Body of pancreas (tissue), 4 donors: ENCODE data around the gene PCDHB1. TPM values are rescaled to one million over a fixed set of nuclear protein-coding genes. Genes with fewer than 3 reads are reported as not detected.

Experiments
- ATAC-seq: fragments of 150-250 bp; one replicate; pipeline ENCODE4 v1.9.1; 2016
- DNase-seq, 4 donors: peaks; one replicate each; pipeline ENCODE4 v3.0.0-alpha.2; 2019
- H3K27ac ChIP-seq, 4 donors: fragments of 200-600 bp; sonication (generic); 1 replicate in 3 of 4; 2 replicates in 1 of 4; pipeline versions ENCODE4 v1.5.1 to v1.6.1; 2016 to 2019; ENCODE audit warnings: mild to moderate bottlenecking in 1 of 4, mixed read lengths in 1 of 4, moderate library complexity in 1 of 4
- H3K27me3 ChIP-seq, 2 donors: fragments of 200-600 bp; sonication (generic); one replicate each; pipeline ENCODE4 v1.6.0; 2016; ENCODE audit warnings: mild to moderate bottlenecking in 1 of 2
- H3K36me3 ChIP-seq, 2 donors: fragments of 200-600 bp; sonication (generic); replicated peaks in 1 of 2; 2 replicates each; pipeline ENCODE4 v1.5.1; 2016; ENCODE audit warnings: low read depth in 2 of 2; ENCODE audit not compliant: insufficient read depth in 1 of 2
- H3K4me1 ChIP-seq: fragments of 200-600 bp; sonication (generic); one replicate; pipeline ENCODE4 v1.6.0; 2016
- H3K4me3 ChIP-seq, 2 donors: fragments of 200-600 bp; sonication (generic); 1 replicate in 1 of 2; 2 replicates in 1 of 2; pipeline ENCODE4 v1.5.1; 2016 to 2019
- H3K9me3 ChIP-seq, 3 donors: fragments of 200-600 bp; sonication (generic); 1 replicate in 2 of 3; 2 replicates in 1 of 3; pipeline ENCODE4 v1.5.1; 2016
- CTCF ChIP-seq, 7 experiments: fragments of 450-650 bp in 4 of 7; fragments of 200-600 bp in 3 of 7; sonication (generic) in 3 of 7; IDR thresholded peaks; one replicate each; pipeline ENCODE4 v1.5.1; 2016 to 2019; ENCODE audit warnings: antibody characterized with exemption in 7 of 7
- POLR2A ChIP-seq, 3 donors: fragments of 450-650 bp; IDR thresholded peaks; one replicate each; pipeline ENCODE4 v1.6.1; 2016; ENCODE audit warnings: antibody characterized with exemption in 3 of 3, mild to moderate bottlenecking in 2 of 3
- WGBS, 2 donors: methylation state at CpG; one replicate each; pipeline ENCODE4 v1.1.5; 2017; 5-methylcytosine and 5-hydroxymethylcytosine counted together
- intact Hi-C: fragments of 100-400 bp; cut with DNase I; formaldehyde crosslinking; loops from one replicate; pipeline ENCODE4 v1.15.1; 2023
- total RNA-seq, 2 donors: library from RNA; depleted of rRNA; stranded (reverse); fragments of >200 nt; gene quantifications; one replicate each; pipeline ENCODE4 v1.1.0, GENCODE V29; 2016

Gene PCDHB1
- total RNA-seq, 2 donors from 2014 or later, result 0.26 to 0.66 TPM

GRCh38 chr5:141042555-141042954, 8.6 kb upstream of the PCDHB1 start:
- Histone ChIP-seq H3K27ac (no peak overlapping the region), H3K4me1 (peaks cover 8% of the 10 kb centered on the region), H3K4me3 (no peak overlapping the region), H3K27me3 (no peaks in the 10 kb centered on the region), H3K36me3 (no peaks in the 10 kb centered on the region), H3K9me3 (no peaks in the 10 kb centered on the region)
- DNase-seq (no peak), ATAC-seq (no peak)
- no peak for TF ChIP-seq CTCF (IDR thresholded peaks at IDR 0.05)
- no peak for TF ChIP-seq POLR2A (IDR thresholded peaks at IDR 0.05)
- intact Hi-C loops, result no loop called here
- whole genome bisulfite sequencing, 2 donors, result 31 to 35% methylated on average over 1 of the region's 1 CpG

- intact Hi-C loops, result no loop called here
- ATAC-seq, result peak; percentile 49
- Histone ChIP-seq H3K9me3 (no peaks in the 10 kb centered on the region), H3K4me3 (peak overlapping the region; percentile 27 to 45), H3K27me3 (no peaks in the 10 kb centered on the region), H3K27ac (peak overlapping the region in 3 of 4 donors; percentile 51 to 64 (median 55)), H3K36me3 (no peaks in the 10 kb centered on the region), H3K4me1 (peaks cover 9% of the 10 kb centered on the region)
- TF ChIP-seq CTCF (IDR thresholded peaks at IDR 0.05) (no peak), POLR2A (IDR thresholded peaks at IDR 0.05) (no peak)
- peak in 3 of 4 donors; percentile 18 to 48 (median 37) for DNase-seq
- WGBS, 2 donors, result 5 to 6% methylated on average over 14 to 19 of the region's 19 CpGs
Observed at GRCh38 chr5:141051521-141051866, 320 bp downstream of the PCDHB1 start.

- DNase-seq (peak in 3 of 4 donors; percentile 6 to 22 (median 19)), ATAC-seq (peak; percentile 47)
- TF ChIP-seq CTCF (IDR thresholded peaks at IDR 0.05) (no peak), POLR2A (IDR thresholded peaks at IDR 0.05) (no peak)
- H3K27ac ChIP-seq, result peak overlapping the region in 1 of 4 donors; percentile 15
- intact Hi-C loops, result no loop called here
- H3K27me3 ChIP-seq, result peaks cover 0 to 6% of the 10 kb centered on the region in 2 donors
- H3K9me3 ChIP-seq, result peaks cover 0 to 8% (median 0%) of the 10 kb centered on the region in 3 donors
- H3K36me3 ChIP-seq, result no peaks in the 10 kb centered on the region
- WGBS, 2 donors, result 36 to 42% methylated on average over 17 of the region's 17 CpGs
- no peak overlapping the region for H3K4me3 ChIP-seq
- no peaks in the 10 kb centered on the region for H3K4me1 ChIP-seq
Observed at GRCh38 chr5:141077826-141078225, 26.7 kb downstream of the PCDHB1 start.

- Histone ChIP-seq H3K27me3 (peaks cover 0 to 6% of the 10 kb centered on the region in 2 donors), H3K4me3 (no peak overlapping the region), H3K4me1 (peaks cover 10% of the 10 kb centered on the region), H3K36me3 (no peaks in the 10 kb centered on the region), H3K9me3 (peaks cover 0 to 18% (median 0%) of the 10 kb centered on the region in 3 donors), H3K27ac (no peak overlapping the region)
- intact Hi-C loops, result no loop called here
- TF ChIP-seq CTCF (IDR thresholded peaks at IDR 0.05), result no peak
- TF ChIP-seq POLR2A (IDR thresholded peaks at IDR 0.05), result no peak
- DNase-seq, result no peak
- ATAC-seq, result no peak
Observed at GRCh38 chr5:141082228-141082627, 31.1 kb downstream of the PCDHB1 start.

GRCh38 chr5:141084487-141084989, 33.4 kb downstream of the PCDHB1 start:
- H3K4me1 ChIP-seq, result peaks cover 10% of the 10 kb centered on the region
- DNase-seq (peak; percentile 56 to 76 (median 73)), ATAC-seq (peak; percentile 94)
- no peaks in the 10 kb centered on the region for H3K27me3 ChIP-seq
- no peaks in the 10 kb centered on the region for H3K36me3 ChIP-seq
- WGBS, 2 donors, result 5 to 6% methylated on average over 21 of the region's 21 CpGs
- TF ChIP-seq CTCF (IDR thresholded peaks at IDR 0.05) (peak; percentile 37 to 74 (median 65)), POLR2A (IDR thresholded peaks at IDR 0.05) (peak in 2 of 3 donors; percentile 25 to 50)
- H3K4me3 ChIP-seq, result peak overlapping the region in 1 of 2 donors; percentile 19
- H3K9me3 ChIP-seq, result peaks cover 0 to 16% (median 0%) of the 10 kb centered on the region in 3 donors
- peak overlapping the region in 3 of 4 donors; percentile 55 to 83 (median 73) for H3K27ac ChIP-seq
- intact Hi-C loops, result no loop called here
